GM13977 (cell line): ENCODE data around the gene DNAJC9.
"Not testable (repeated sequence)": the region's sequence is repeated elsewhere in the genome, so short reads cannot be mapped to it uniquely, and the experiment has no call there.

Source experiments
- DNase-seq: peaks from one replicate; pipeline ENCODE4 v3.0.0; 2012; ENCODE audit warnings: low spot score
- CTCF ChIP-seq: IDR thresholded peaks from 2 replicates; pipeline ENCODE4 v1.5.1; 2012; ENCODE audit warnings: mild to moderate bottlenecking, control low read depth; ENCODE audit not compliant: insufficient read depth; ENCODE audit errors: extremely low read depth, missing control alignments
- in situ Hi-C: fragments of 300-500 bp; cut with MboI; formaldehyde crosslinking; loops from one replicate; pipeline ENCODE4 v1.12.0; 2022; ENCODE audit warnings: low sequenced_read_pairs, low pct_unique_long_range_greater_than_20kb, mixed read lengths, inconsistent platforms; ENCODE audit not compliant: unreplicated experiment

The DNAJC9 gene

GRCh38 chr10:73263693-73264347, 16.8 kb upstream of the DNAJC9 start:
- in situ Hi-C loops, result loop anchor here (25.0 kb wide), 1 partner anchor 373 kb away; the partner anchor contains the start of gene MYOZ1
- TF ChIP-seq CTCF, result peak; percentile 39
- peak; percentile 24 for DNase-seq

- in situ Hi-C loops, result loop anchor here (25.0 kb wide), 1 partner anchor 374 kb away; the partner anchor contains the start of gene MYOZ1
- DNase-seq, result no peak
- no peak for TF ChIP-seq CTCF
These were observed 16.0 kb upstream of the DNAJC9 start for GRCh38 chr10:73262880-73263555.

- DNase-seq, result no peak
- in situ Hi-C loops, result loop anchor here (25.0 kb wide), 1 partner anchor 375 kb away; the partner anchor contains the start of gene MYOZ1
- TF ChIP-seq CTCF, result no peak
These were observed 15.2 kb upstream of the DNAJC9 start for GRCh38 chr10:73262105-73262730.

- in situ Hi-C loops, result loop anchor here (25.0 kb wide), 1 partner anchor 376 kb away; the partner anchor contains the start of gene MYOZ1
- no peak for DNase-seq
- no peak for TF ChIP-seq CTCF
These were observed 14.4 kb upstream of the DNAJC9 start for GRCh38 chr10:73261362-73261995.

- not testable (repeated sequence) for DNase-seq
- in situ Hi-C loops, result loop anchor here (25.0 kb wide), 1 partner anchor 379 kb away; the partner anchor contains the start of gene MYOZ1
These were observed 11.6 kb upstream of the DNAJC9 start for GRCh38 chr10:73258612-73259011.

- peak; percentile 5 for TF ChIP-seq CTCF
- peak; percentile 38 for DNase-seq
- in situ Hi-C loops, result loop anchor here (25.0 kb wide), 1 partner anchor 384 kb away; the partner anchor contains the start of gene MYOZ1
These were observed 6.1 kb upstream of the DNAJC9 start for GRCh38 chr10:73253225-73253555.
